Testis (tissue), 2 donors: ENCODE measurements around the gene EXOC2.

Source experiments
- POLR2A ChIP-seq: fragments of 450-650 bp; IDR thresholded peaks from one replicate; pipeline ENCODE4 v1.6.1; 2017; ENCODE audit warnings: antibody characterized with exemption, mild to moderate bottlenecking, moderate library complexity
- TF ChIP-seq, protein P1 (sequence below), 3 experiments: fragments of 450-650 bp in 2 of 3; fragments of 200-600 bp in 1 of 3; sonication (generic) in 1 of 3; IDR thresholded peaks; one replicate each; pipeline ENCODE4 v1.5.1; 2016 to 2019; ENCODE audit warnings: antibody characterized with exemption in 3 of 3, mild to moderate bottlenecking in 2 of 3, moderate library complexity in 1 of 3

- TF ChIP-seq, protein P1, sequence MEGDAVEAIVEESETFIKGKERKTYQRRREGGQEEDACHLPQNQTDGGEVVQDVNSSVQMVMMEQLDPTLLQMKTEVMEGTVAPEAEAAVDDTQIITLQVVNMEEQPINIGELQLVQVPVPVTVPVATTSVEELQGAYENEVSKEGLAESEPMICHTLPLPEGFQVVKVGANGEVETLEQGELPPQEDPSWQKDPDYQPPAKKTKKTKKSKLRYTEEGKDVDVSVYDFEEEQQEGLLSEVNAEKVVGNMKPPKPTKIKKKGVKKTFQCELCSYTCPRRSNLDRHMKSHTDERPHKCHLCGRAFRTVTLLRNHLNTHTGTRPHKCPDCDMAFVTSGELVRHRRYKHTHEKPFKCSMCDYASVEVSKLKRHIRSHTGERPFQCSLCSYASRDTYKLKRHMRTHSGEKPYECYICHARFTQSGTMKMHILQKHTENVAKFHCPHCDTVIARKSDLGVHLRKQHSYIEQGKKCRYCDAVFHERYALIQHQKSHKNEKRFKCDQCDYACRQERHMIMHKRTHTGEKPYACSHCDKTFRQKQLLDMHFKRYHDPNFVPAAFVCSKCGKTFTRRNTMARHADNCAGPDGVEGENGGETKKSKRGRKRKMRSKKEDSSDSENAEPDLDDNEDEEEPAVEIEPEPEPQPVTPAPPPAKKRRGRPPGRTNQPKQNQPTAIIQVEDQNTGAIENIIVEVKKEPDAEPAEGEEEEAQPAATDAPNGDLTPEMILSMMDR (IDR thresholded peaks at IDR 0.05): no peak
- TF ChIP-seq POLR2A: no peak
Measured at GRCh38 chr6:706819-707381, 14.0 kb upstream of the EXOC2 start.
